Esophagus mucosa (tissue), 1 donor: ENCODE results near the gene AGMAT. TPM values are rescaled to one million over a fixed set of nuclear protein-coding genes. Genes with fewer than 3 reads are reported as not detected.
"Not testable (repeated sequence)": the region's sequence is repeated elsewhere in the genome, so short reads cannot be mapped to it uniquely, and the experiment has no call there.

Source experiments
- ATAC-seq: fragments of 200-7000 bp; cut with Tn5 transposase; one replicate; pipeline ENCODE4 v1.9.1; 2020
- total RNA-seq: library from RNA; stranded (reverse); gene quantifications from one replicate; pipeline ENCODE4 v1.2.4, GENCODE V29; 2023
- donor health status: DM: yes; HTN: yes; CAD: no.

Gene AGMAT
- total RNA-seq, 1 donor from 2014 or later = 1.4 TPM

- ATAC-seq = no peak
Observed at GRCh38 chr1:15609631-15610030, 24.8 kb upstream of the AGMAT start.

DNA sequence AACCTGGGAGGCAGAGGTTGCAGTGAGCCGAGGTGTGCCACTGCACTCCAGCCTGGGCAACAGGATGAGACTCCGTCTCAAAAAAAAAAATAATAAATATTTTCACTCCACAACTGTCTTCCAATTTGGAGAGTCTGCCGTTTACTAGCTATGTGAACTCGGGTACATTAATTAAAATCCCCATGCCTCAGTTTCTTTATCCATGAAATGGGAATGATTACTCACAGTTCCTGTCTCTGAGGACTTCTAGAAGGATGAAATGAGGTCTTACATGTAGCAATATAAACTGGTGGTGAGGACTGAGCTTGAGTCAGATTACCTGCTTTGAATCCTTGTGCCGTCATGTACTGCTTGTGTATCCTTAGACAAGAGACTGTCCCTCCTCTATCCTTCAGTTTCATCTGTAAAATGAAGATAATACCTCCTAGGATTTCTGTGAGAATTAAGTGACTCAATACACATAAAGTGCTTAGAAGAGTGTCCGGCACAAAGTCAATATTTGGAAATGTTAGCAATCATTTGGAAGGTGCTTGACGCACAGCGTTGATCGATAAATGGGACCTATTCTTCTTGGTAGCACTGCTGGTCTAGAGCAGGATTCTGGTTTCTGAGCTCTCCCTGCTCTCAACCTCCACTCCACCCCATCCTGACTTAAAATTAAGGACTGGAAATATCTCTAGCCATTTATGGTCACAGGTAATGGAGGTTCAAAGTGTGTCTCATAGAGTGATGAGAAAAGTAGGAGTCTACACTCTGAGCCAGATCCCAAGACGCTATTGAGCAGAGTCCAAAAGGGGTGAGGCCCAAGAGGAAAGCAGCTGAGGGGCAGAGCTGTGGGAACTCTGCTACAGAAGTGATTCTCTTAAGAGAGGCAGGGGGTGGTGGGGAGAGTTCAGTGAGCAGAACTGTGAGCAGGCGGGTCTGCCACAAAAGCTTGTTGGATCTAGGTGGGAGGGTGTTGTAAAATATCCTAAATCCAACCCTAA lies 20.8 kb upstream of the AGMAT start:
- no peak for ATAC-seq

GRCh38 chr1:15604400-15604799 lies 19.5 kb upstream of the AGMAT start:
- ATAC-seq = not testable (repeated sequence)

- not testable (repeated sequence) for ATAC-seq
Observed at GRCh38 chr1:15603966-15604282, 19.1 kb upstream of the AGMAT start.

GRCh38 chr1:15603050-15603965 lies 18.5 kb upstream of the AGMAT start:
- peak; percentile 96 for ATAC-seq

- ATAC-seq = no peak
Observed at GRCh38 chr1:15598436-15598835, 13.6 kb upstream of the AGMAT start.

- no peak for ATAC-seq
Observed at GRCh38 chr1:15595809-15596617, 11.2 kb upstream of the AGMAT start.

- ATAC-seq = peak; percentile 79
Observed at GRCh38 chr1:15592285-15592684, 7.4 kb upstream of the AGMAT start.

DNA sequence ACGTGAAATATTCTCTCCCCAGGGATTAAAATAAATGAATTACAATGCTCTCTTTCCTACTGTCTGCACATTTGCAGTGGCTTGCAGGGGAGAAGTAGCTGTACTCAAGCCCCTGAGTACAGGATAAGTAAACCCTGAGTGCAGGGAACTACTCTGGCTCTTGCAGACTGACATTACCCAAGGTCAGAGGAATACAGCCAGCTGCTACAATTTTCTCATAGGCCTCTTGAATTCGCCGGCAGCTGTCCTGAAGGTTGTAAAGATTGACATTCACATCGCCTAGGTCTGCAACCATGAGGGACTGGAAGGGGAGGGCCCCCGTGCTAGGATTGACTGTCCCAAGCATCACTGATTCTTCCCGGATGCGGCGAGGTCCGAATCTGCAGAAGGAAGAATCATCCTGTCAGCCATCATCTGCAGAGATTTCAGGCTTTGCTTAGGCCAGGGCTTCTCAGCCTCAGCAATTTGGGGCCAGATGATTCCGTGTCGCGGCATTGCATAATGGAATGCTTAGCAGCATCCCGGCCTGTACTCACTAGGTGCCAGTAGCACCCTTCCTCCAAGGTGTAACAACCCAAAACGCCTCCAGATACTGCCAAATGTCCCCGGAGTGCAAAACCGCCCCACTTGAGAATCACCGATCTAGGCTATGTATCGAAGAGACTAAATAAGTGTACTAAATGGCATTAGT lies 1.7 kb downstream of the AGMAT start:
- no peak for ATAC-seq

DNA sequence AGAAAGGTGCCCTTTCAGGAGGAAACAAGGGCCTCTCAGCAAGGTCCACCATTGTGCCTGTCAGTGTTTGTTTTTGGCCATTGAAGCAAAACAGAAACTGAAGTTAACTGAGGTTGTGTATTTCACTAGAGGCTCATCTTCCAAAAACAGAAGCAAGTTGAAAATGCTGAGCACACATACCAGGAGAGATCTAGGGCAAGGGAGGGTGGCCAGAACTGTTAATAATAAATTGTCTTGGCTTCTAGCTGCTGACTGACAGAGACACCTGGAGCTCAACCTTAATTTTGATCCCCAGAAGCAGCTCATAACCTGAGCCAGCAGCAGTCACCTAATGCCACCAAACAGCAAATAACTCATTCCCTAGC lies 5.2 kb downstream of the AGMAT start:
- ATAC-seq = no peak

GRCh38 chr1:15578921-15579682 lies 5.7 kb downstream of the AGMAT start:
- ATAC-seq = peak; percentile 76

GRCh38 chr1:15577691-15578090 lies 7.2 kb downstream of the AGMAT start:
- peak; percentile 15 for ATAC-seq

DNA sequence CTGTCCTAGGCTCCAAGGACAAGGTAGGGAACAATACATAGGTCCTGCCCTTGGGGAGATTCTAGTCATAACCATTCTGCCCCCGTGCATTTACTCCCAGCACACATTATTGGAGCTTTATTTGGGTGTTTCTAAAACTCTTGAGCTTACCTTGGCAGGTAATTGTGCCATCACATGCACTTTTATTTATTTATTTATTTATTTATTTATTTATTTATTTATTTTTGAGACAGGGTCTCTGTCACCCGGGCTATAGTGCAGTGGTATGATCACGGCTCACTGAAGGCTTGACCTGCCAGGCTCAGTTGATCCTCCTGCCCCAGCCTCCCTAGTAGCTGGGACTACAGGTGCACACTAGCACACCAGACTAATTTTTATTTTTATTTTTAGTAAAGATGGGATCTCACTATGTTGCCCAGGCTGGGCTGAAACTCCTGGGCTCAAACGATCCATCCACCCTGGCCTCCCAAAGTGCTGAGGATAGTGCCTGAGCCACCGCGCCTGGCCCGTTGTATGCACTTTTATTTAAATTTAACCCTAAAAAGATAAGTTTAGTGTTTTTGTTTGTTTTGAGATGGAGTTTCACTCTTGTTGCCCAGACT lies 9.2 kb downstream of the AGMAT start:
- ATAC-seq = no peak

DNA sequence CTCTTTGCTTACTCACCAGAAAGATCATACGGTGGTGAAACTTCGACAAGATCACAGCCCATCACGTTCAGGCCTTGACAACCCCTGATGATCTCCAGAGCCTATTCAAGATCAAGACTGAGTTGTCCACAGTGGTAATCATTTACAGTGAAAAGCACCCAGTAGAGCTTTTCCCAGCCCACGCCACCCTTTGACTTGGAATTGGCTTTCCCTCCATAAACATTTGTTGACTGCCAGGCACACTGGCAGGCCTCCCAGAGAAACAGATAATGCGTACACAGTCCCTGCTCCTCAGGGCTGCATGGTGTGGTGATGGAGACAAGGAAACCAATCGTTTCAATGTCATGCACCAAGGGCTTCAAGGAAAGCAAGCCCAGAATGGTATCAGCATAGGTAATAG lies 10.1 kb downstream of the AGMAT start:
- ATAC-seq = no peak

- ATAC-seq = peak; percentile 19
Observed at GRCh38 chr1:15573477-15573876, 11.4 kb downstream of the AGMAT start.

DNA sequence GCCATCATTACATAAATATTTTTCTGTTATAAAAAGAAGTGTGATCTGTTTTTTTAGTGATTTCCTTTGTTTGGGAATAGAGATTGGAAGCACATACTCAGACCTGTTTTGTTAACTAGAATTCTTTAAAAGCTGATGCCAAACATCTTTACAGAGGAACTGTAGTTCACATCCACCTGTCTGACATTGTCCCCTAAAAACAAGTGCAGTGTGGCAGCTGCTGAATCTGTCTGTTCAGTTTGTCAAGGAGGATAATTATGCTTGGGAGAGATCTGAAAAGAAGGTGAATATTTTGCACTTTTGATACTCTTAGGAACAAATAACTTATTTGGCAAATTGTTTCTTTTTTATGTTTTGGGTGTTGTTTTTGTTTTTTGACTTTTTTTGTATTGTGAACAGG lies 13.6 kb downstream of the AGMAT start:
- ATAC-seq = no peak

DNA sequence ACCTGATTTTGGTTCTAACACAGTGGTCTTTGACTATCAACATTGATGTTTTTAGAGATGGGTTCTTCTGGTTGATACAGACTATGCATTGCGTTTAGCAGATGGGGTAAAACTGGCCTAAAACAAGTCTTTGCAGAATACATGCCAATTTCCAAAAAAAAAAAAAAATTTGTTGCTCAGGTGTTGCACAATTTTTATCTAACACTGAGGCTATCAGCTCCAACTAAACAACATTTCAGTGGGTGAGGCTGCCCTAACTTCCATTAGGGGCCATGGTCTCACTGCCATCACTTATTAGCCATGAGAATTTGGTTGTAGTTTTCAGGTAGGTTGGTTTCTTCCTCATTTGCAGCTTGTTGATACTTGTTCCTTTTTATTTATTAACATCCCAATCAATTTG lies 14.0 kb downstream of the AGMAT start:
- no peak for ATAC-seq

- ATAC-seq = no peak
Observed at GRCh38 chr1:15568387-15569073, 16.3 kb downstream of the AGMAT start.

DNA sequence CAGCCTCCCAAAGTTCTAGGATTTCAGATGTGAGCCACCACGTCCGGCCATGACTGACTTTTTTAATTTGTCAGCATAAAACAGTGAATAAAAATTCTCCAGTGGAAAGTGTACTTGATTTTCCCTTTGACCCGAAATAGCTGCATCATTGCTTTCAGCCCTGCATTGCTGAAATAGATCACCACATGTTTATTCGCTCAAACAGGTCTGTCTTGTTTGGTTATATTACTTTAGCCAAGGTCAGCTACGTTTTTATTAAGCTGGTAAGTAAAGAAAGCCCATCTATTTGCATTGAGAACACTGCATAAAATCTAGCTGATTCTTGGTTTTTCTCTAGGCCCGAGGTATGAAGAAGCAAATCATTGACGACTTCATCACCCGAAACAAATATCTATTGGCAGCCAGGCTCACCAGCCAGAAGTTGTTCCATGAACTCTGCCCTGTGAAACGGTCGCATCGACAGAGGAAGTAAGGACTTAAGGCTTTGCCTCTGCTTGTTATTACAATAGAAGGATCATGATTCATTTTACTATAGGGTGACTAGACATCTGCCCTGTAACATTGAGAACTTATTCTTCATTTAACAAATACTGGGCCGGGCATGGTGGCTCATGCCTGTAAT lies 25.6 kb downstream of the AGMAT start:
- ATAC-seq = peak; percentile 95

- no peak for ATAC-seq
Observed at GRCh38 chr1:15558516-15558915, 26.3 kb downstream of the AGMAT start.
